HCEC 1CT (cell line): Measurements from ENCODE around the gene CCNK.
A peak's percentile ranks its signal among the peaks of the same experiment; 100 is the strongest.

Experiments
- DNase-seq: peaks from one replicate; pipeline ENCODE4 v3.0.0-alpha.2; 2017

The CCNK gene

DNA sequence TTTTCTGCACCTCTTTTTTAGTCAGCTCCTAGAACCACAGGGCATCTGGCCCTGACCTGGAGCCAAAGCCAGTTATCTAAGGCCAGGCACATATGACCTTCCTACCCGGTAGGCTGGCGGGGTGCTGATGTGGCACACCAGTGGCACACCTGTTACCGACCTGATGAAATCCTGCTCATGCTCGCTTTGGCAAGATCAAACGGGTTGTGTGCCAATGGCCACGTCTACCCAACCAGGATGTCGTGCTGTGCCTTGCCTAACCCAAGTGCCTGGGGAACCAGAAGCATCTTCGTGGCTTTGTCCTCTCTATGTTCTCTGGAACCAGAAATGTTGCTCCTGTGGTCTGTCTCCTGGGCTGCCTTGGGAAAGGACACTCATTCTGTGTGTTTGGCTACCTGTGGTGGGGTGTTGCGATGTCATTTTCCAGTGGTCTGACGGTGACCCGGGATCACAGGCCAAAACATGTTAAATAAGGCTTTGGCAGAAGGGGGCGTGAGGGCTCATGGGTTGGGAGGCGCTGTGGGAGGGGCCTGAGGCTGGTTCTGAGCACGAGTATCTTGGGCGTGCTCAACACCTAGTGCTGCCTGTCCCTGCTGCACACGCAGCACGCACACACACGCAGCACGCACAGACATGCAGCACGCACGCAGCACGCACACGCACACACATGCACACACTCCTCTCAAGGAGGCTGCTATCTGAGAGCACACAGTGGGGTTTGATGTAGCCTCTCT is 27.9 kb downstream of the CCNK start:
- no peak for DNase-seq

DNA sequence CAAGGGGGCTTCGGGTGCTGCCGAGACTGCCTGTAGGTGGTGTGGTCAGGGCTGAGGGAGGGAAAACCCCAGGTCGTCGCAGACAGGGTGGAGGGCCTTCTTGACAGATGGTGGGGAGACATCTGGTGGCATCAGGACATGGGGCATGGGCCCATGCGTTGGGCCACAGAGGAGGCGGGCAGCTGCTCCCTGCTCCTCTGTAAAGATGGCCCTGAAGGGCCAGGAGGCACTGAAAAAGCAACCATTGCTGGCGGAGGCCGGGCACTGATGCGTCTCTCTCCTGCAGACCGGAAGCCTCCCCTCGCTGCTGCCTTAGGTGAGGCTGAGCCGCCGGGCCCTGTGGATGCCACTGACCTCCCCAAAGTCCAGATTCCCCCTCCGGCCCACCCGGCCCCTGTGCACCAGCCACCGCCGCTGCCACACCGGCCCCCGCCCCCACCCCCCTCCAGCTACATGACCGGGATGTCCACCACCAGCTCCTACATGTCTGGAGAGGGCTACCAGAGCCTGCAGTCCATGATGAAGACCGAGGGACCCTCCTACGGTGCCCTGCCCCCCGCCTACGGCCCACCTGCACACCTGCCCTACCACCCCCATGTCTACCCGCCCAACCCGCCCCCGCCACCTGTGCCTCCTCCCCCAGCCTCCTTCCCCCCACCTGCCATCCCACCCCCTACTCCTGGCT is 28.8 kb downstream of the CCNK start:
- no peak for DNase-seq

GRCh38 chr14:99510556-99511139 is 29.4 kb downstream of the CCNK start:
- no peak for DNase-seq

- no peak for DNase-seq
Observed at GRCh38 chr14:99511421-99512109, 30.4 kb downstream of the CCNK start.

GRCh38 chr14:99512110-99512449 is 30.9 kb downstream of the CCNK start:
- DNase-seq, result no peak

DNA sequence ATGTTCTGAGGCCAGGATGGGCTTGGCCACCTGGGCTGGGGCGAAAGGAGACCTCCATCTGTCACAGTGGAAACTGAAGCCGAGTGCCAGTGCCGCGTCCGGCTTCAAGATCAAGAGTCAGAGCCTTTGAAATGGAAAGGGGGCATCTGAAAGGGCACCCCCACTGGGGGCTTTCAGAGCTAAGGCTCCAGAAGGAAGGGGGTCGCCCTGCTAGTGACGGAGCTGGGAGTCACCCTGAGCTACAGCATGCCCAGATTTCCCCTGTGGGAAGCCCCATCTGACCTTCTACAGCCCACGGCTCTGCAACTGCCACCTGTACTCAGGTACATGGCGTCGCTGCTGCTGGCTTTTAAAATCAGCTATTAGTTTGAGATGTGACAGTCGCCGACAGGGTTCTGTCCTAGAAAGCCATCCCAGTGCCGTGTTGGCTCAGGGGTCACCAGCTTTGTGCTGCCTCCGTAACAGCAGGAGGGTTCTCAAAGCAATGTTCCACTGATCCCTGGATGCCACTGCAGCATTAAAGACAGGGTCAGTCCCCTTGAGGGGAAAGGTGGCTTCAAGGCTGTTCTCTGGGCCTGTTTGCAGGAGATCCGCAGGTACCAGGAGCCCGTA is 31.5 kb downstream of the CCNK start:
- DNase-seq, result no peak

DNA sequence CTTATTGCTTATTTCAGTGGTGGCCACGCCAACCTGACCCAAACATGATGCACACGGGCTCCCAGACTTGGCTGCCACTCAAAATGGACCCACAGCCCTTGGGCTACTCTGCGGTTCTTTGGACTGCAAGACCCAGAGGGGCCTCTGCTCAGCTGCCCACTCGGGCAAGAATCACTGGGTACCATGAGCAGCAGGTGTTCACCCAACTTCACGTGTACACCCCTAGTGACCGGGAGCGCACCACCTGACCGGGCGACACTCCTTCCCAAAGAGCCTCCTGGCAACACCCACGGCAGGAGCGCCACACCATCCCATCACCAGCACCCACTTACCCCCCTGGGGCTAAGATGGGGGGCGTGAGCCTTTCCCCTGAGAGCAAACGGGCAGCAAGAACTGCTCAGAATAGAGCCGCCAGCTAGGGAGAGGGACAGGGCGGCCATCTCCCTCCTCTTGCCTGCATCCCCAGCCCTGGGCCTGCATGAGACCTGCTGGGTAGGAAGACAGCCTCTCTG is 32.0 kb downstream of the CCNK start:
- no peak for DNase-seq

GRCh38 chr14:99513946-99514551 is 32.8 kb downstream of the CCNK start:
- no peak for DNase-seq

- no peak for DNase-seq
Observed at GRCh38 chr14:99514552-99515300, 33.5 kb downstream of the CCNK start.

DNA sequence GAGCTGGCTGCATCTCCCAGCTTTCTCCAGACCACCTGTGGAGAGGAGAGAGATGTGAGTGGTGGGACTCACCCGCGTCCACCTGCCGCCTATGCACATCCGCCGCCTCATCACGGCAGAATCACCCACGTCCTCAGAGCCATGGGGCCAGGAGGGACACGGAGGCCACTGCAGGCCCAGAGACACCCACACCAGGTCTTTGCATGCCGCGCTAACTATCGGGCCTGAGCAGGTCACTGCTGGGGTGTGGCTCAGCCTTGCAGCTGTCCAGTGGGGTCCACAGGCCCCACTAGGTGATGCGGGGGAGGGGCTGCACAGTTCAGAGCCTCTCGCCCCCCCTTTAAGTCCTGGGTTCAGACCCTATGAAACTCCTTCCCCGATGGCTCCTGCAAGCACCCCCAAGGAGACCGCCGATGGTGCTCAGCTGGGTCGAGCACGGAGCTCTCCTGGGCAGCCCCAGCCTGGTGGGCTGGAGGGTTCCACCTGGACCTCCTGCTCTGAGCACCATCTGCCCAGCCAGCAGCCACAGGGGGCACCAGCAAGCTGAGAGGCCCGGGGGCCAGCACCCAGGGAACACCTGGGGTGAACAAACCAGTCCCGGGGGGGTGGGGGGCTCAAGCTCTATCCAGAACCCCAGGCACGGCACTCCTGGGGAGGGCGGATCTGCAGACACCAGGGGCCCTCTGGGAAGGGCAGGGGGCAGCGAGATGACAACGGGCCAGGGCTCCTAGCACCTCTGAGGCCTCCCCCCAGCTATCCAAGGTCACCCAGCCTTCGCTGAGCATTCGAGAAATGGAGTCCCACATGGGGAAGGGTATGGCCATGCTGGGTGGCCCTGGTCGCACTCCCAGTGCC is 34.3 kb downstream of the CCNK start:
- DNase-seq, result no peak

DNA sequence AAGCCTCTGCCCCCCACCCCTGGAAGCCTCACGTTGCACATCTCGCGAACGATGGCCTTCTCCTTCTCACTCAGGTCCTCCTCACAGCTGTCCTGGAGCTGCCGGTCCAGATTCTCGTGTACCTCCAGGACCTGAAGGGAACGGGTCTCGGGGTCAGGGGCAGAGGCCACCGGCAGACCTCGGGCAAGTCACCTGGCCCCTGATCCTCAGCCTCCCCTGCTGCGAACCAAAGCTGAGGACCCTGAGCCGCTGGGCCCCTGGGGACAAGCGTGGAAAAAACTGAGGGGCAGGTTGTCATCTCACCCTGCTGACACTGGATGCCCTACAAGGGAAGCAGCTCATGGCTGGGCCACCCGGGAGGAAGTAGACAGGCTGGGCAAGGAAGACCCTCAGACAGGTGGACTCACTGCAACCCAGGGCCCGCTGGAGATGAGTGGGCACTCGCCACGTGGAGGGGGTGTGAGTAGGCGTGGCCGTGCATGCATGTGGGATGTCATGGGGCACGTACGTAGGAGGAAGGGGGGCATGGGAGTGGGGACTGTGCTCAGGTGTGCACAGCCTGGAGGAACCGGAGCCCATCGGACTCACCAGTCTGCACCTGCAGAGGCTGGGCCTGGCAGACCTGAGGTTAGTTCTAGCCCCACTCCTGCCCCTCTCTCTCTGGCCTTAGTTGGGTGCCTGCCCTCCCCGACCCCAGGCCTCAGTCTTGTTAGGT is 35.1 kb downstream of the CCNK start:
- no peak for DNase-seq

DNA sequence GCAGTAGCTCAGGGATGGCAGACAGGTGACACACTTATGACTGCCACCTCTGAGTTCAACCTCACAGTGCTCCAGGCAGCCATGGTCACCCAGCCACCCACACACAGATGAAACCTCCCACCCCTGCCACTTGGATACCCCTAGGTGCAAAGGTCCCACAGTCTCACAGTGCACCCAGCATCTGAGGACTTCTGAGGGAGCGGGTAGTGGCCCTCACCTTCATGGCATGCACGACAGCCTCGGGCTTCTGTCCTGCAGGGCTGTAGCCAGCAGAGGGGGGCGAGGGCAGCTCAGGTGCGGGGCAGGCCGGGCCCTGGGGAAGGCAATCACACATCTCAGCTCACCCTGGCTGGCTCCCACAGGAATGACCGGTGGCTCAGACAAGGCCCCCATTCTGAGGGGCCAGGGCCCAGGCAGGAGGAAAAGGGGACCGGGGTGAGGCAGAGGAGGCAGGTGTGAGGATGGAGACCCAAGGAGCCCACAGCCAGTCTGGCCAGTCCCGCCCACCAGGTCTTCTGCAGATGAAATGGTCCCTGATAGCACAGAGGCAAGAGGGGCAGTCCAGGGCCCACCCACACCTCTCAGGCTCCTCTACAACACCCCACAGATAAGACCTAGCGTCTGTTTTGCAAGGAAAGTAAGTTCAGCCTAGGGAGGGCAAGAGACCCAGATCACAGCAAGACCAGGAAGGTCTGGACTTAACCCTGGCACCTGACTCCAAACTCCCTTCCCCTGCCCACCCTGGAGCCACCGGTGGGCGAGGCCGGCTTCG is 35.8 kb downstream of the CCNK start:
- DNase-seq, result no peak

- DNase-seq, result no peak
Observed at GRCh38 chr14:99517643-99518381, 36.6 kb downstream of the CCNK start.

DNA sequence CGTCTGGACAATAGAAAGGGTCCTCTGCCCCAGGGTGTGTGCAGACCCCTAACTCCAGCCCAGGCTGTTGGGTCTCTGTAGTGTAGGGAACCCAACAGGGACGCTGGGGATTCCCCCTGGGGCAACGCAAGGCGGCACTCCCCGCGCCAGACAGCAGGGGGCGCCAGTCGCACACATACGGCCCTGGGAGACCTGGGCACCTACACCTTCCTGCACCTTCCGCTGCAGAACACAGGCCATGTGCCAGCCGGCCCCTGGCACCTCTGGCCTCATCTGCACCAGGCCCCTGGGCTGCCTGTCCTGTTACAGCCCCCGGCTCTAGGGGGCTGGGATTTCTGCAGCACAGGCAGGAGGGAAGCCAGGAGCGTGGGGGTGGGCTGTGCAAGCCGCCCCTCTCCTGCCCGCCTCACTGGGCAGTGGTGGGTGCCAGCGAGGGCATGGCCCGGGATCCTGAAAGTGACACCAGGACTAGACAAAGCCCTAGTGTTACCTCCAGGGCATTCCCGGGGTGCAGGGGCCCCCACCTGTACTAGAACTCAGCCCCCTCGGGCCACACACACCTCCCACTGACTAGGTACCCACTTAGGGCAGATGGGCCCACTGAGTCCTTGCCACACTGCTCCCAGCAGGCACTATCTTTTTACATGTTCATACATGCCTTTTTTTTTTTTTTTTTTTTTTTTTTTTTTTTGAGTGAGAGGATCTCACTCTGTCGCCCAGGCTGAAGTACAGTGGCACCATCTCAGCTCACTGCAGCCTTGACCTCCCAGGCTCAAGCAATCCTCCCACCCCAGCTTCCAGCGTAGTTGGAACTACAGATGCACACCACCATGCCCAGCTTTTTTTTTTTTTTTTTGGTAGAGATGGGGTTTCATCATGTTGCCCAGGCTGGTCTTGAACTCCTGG is 37.5 kb downstream of the CCNK start:
- DNase-seq, result peak; percentile 30

- DNase-seq, result no peak
Observed at GRCh38 chr14:99519347-99519881, 38.2 kb downstream of the CCNK start.

DNA sequence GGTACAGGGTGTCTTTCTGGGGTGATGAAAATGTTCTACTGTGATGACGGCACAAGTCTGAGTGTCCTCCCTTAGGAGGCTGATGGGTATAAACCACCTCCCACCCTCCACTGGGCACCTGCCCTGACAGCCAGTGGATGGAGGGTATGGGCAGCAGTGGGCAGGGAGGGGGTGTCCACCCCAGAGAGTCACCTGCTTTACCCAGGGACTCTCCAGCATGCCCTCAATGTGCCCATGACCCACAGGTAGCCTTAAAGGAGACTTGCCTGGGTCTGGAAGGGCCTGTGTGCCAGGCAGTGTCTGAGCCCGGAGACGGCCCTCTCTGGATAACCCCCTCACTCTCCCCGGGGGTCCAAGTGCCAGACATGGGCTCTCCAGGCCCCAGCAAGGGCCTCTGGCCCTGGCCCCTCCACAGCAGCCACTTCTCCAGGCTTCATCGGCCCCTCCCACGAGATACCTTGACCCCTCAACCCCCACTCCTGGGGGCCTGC is 38.8 kb downstream of the CCNK start:
- DNase-seq, result no peak

- no peak for DNase-seq
Observed at GRCh38 chr14:99520571-99521081, 39.4 kb downstream of the CCNK start.
